Kidney capillary endothelial cell (primary cell): ENCODE results near the gene PIM2.

Source experiments
- DNase-seq: peaks from one replicate; pipeline ENCODE4 v3.0.0-alpha.2; 2018; ENCODE audit warnings: low spot score

Gene PIM2

GRCh38 chrX:48935301-48935670 is 16.5 kb upstream of the PIM2 start:
- DNase-seq = no peak

GRCh38 chrX:48934581-48935300 is 15.9 kb upstream of the PIM2 start:
- DNase-seq = no peak

- no peak for DNase-seq
Observed at GRCh38 chrX:48933757-48934156, 14.9 kb upstream of the PIM2 start.

GRCh38 chrX:48927736-48928382 is 9.0 kb upstream of the PIM2 start:
- DNase-seq = no peak

GRCh38 chrX:48927123-48927522 is 8.3 kb upstream of the PIM2 start:
- no peak for DNase-seq

- DNase-seq = no peak
Observed at GRCh38 chrX:48924270-48924669, 5.4 kb upstream of the PIM2 start.

GRCh38 chrX:48923771-48924170 is 4.9 kb upstream of the PIM2 start:
- no peak for DNase-seq

- no peak for DNase-seq
Observed at GRCh38 chrX:48920718-48921104, 1.9 kb upstream of the PIM2 start.

- DNase-seq = no peak
Observed at GRCh38 chrX:48919947-48920717, 1.3 kb upstream of the PIM2 start.

GRCh38 chrX:48919360-48919841 is 577 bp upstream of the PIM2 start:
- no peak for DNase-seq

GRCh38 chrX:48918301-48918642 is 552 bp downstream of the PIM2 start:
- no peak for DNase-seq

- DNase-seq = peak; percentile 82
Observed at GRCh38 chrX:48917139-48918001, 1.5 kb downstream of the PIM2 start.

GRCh38 chrX:48914593-48915493 is 4.0 kb downstream of the PIM2 start:
- no peak for DNase-seq

GRCh38 chrX:48913605-48914366 is 5.0 kb downstream of the PIM2 start:
- no peak for DNase-seq

GRCh38 chrX:48911412-48912182 is 7.2 kb downstream of the PIM2 start, which contains the start of gene SLC35A2:
Gene SLC35A2, minus strand, starts transcription at chrX:48911646. Its CDS starts 10 bp downstream, at chrX:48911636.
- DNase-seq = peak; percentile 20

GRCh38 chrX:48910926-48911411 is 7.9 kb downstream of the PIM2 start:
- DNase-seq = no peak

- DNase-seq = no peak
Observed at GRCh38 chrX:48909703-48910294, 9.0 kb downstream of the PIM2 start.

GRCh38 chrX:48908600-48908999 is 10.2 kb downstream of the PIM2 start:
- DNase-seq = no peak
